ENCODE results near the gene MTAP.

DNA sequence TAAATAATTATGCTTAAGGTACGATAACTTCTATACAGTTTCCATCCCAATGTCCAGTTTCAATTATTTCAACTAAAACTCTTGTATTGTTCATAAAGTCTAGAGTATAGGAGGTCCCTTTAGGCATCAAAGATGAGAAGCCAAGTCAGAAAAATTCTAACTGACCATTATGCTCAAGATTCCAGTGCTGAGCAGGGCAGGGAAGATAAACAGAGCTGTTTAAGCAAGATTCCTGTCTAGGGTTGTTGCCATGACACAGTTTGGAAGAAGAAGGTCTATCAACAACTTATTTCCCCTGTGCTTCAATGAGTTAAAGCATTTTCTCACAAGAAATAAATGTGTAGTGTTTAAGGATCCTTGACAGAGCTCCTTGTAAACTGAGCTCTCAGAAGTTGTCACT, 48.9 kb upstream of the MTAP start:
- TF ChIP-seq EP300 (IDR thresholded peaks at IDR 0.05; ENCODE audit: low read depth) = no peak
- TF ChIP-seq, protein P1, sequence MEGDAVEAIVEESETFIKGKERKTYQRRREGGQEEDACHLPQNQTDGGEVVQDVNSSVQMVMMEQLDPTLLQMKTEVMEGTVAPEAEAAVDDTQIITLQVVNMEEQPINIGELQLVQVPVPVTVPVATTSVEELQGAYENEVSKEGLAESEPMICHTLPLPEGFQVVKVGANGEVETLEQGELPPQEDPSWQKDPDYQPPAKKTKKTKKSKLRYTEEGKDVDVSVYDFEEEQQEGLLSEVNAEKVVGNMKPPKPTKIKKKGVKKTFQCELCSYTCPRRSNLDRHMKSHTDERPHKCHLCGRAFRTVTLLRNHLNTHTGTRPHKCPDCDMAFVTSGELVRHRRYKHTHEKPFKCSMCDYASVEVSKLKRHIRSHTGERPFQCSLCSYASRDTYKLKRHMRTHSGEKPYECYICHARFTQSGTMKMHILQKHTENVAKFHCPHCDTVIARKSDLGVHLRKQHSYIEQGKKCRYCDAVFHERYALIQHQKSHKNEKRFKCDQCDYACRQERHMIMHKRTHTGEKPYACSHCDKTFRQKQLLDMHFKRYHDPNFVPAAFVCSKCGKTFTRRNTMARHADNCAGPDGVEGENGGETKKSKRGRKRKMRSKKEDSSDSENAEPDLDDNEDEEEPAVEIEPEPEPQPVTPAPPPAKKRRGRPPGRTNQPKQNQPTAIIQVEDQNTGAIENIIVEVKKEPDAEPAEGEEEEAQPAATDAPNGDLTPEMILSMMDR (IDR thresholded peaks at IDR 0.05) = no peak

All from transverse colon (tissue), 3 donors.